HG03521 (cell line): ENCODE measurements around the gene LRRC75A.
"Not testable (repeated sequence)": the region's sequence is repeated elsewhere in the genome, so short reads cannot be mapped to it uniquely, and the experiment has no call there.

Experiments
- ATAC-seq: cut with Tn5 transposase; IDR thresholded peaks from one replicate; pipeline ENCODE4 v1.9.1; 2021; ENCODE audit warnings: mild to moderate bottlenecking, moderate library complexity; ENCODE audit not compliant: unreplicated experiment

LRRC75A gene

GRCh38 chr17:16415031-16415924, 76.7 kb downstream of the LRRC75A start, which contains the start of gene TRPV2:
Gene TRPV2, plus strand, starts transcription at chr17:16415571. Its CDS starts 2,098 bp downstream, at chr17:16417669.
- ATAC-seq = peak; percentile 47

DNA sequence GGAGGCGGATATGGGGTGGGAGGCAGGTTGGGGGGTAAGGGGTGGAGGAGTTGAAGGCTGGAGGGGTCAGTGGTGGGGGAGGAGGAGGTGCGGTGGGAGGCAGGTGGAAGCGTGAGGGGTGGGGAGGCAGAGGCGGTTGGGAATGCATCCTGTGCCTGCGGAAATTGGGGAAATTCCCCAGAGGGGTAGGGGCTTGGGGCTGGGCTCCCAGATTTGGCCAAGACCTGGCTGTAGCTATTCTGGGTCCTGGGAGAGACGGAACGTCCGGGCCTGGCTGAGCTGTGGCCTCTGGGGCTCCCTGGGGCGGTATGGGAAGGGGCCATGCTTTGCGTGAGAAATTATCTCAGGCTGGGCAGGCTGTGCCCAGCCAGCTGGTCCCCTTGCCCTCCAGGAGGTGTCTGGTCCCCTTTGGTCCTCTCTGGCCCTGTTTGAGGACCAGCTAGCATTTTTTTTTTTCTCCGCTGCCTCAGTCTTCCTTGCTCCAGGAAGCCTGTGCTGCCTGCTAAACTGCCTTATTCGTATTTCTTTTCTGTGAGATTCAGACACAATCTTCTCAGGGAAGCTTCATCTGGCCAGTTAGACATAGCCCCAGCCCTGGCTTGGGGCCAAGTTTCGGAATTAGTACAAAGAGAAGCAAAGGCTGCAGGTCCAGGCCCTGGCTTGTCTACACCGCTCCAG, 83.9 kb downstream of the LRRC75A start:
- peak; percentile 75 for ATAC-seq

DNA sequence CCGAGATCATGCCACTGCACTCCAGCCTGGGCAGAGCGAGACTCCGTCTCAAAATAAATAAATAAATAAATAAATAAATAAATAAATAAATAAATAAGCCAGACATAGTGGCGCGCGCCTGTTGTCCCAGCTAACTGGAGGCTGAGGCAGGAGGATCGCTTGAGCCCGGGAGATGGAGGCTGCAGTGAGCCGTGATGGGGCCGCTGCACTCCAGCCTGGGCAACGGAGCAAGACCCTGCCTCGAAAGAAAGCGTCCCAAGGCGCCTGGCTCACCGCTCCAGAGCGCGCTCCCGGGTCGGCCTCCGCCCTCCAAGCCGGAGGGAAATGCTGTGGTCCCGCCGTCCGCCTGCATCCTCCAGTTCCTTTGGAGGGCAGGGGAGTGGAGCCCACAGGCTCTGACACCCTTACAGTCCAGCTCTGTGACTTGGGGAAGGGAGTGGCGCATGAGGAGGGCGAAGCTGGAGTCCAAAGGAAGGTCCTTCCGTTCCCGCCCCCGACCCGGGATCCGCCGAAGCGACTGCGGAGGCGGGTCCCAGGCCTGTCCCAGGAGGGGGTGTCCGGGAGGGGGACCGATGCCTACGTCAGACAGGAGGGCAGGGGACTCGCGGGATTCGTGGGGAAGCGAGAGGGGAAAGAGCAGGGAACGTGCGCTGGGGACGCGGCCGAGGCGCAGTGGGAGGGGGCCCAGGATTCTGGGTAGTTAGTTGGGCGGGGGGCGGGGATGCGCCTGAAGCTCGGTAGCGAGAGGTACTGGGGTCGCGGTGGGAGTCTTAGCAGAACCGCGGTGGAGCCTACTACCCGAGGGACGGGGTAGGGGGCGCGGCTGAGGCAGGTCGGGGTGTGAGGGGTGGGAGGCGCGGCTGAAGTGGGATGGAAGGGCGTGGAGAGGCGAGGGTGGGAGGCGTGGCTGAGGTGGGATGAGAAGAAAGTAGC, 85.0 kb downstream of the LRRC75A start:
- no peak for ATAC-seq

GRCh38 chr17:16403847-16404246, 88.1 kb downstream of the LRRC75A start:
- not testable (repeated sequence) for ATAC-seq

DNA sequence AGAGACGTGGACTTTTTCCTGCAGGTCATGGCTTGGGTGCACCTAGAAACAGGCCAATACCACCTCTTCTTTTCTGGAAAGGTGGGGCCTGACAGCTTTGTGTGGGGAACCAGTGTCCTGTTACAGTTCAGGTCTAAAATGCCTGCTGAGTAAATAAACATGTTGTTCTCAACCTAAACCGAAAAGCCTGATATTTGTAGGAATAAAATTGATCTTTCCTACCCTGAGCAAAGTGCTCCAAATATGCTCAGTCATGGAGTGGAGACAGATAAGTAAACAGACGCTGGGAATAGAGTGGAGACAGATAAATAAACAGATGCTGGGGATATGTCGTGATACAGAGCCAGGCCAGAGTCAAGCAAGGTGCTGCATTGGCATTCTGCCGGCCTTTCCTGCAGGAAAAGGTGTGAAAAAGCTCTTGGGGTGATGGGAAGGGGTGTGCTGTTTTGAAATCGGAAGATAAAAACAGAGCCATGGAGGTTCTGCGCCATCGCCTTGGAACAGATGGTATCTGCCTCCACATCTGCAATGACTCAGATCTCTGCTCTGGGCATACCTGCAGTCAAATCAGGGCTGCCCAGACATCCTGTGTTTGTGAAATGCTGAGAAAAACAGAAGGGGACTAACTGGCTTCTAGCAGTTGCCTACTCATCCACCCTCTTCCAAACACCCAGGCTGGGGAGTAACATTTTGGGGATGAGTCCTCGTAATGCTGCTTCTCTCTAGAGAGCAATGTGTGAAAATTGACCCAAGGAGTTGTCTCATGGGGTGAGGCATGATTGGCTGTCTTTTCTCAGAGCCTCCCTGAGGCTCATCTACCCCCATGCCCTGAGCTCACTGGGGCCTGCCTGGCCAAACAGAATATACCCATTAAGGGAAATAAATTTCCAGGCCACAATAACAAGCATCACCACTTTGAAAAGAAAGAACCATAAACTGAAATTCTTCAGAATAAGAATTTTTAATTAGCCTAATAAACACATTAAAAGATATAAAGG, 93.4 kb downstream of the LRRC75A start:
- no peak for ATAC-seq

DNA sequence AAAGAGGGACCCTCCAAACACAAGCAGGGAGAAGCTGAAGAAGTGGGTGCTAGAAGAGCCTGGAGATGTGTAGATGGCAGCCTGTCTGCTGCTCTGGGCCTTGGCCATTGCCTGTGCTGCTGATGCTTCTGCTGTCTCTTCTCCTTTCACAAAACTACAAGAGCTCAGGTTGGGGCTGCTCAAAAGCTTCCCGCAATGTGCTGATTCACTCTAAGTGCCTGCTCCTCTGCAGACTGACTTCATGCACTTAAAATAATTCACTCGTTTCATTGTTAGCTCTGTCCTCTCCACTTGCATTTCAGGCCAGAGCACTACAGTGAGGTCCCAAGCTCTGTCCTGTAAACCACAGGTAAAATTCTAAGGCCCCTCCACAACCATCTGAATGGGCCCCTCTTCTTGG, 95.3 kb downstream of the LRRC75A start:
- not testable (repeated sequence) for ATAC-seq

DNA sequence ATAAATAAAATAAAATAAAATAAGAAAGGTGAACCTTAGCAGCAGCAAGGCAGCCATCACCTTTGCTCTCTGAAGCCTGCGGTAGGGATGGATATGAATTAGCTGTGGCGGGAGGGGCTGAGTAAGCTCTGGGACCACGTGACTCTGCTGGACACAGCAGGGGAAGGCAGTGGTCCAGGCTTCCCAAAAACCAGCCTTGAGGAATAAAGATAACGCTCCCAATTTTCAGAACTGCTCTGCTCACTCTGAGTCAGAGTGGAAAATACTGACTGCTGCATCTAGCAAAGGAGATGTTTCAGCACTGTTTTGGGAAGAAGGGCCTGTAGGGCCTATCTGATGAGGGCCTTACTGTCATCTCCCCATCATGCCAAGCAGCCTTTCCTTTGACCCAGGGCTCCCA, 96.1 kb downstream of the LRRC75A start:
- ATAC-seq = not testable (repeated sequence)

- ATAC-seq = not testable (repeated sequence)
Observed at GRCh38 chr17:16392491-16392890, 99.5 kb downstream of the LRRC75A start.
